ENCODE measurements around the gene OR14C36.
"Not testable (repeated sequence)": the region's sequence is repeated elsewhere in the genome, so short reads cannot be mapped to it uniquely, and the experiment has no call there.

The OR14C36 gene, protein sequence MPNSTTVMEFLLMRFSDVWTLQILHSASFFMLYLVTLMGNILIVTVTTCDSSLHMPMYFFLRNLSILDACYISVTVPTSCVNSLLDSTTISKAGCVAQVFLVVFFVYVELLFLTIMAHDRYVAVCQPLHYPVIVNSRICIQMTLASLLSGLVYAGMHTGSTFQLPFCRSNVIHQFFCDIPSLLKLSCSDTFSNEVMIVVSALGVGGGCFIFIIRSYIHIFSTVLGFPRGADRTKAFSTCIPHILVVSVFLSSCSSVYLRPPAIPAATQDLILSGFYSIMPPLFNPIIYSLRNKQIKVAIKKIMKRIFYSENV
- total RNA-seq, result 0 reads per million in 4 experiments

DNA sequence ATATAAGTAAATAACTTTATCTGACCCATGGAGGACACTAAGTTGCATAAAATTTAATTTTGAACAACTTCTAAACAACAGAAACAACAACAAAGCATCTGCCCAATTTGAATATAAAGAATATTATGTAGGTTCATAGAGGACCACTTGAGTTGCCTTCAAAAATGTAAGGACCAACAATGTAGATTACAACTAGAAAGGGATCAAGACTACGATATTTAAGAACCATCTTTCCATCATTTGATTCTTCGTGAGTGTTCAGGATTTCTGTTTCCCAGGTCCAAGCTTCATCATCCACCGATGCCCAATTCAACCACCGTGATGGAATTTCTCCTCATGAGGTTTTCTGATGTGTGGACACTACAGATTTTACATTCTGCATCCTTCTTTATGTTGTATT, at the start of gene OR14C36:
OR14C36 (plus strand) TSS at position 301 of the 400 bp plus-strand sequence; CDS start at position 301, 0 bp downstream.
- DNase-seq, result no peak

DNA sequence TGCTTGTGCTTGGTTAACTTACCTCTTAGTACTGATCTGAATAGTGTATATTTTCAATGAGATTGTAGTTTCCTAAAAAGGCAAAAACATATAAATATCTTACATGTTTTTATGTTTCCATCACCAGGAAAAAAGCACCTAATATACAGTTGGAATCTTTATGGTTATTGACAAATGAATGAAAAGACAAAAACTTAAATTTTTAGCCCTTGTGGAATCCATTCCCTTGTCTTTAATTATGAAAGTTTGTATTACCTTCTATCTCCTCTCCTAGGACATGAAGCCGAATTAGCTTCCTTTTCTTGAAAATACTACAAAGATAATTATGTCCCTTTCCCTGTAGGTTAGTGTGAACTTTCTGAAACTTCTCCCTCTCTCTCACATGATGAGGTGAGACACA, 45.3 kb upstream of the OR14C36 start, which contains the start of gene OR2T12:
OR2T12 (minus strand) TSS at position 101 of the 400 bp plus-strand sequence. CDS start 7,846 bp downstream, outside the sequence.
- no peak for DNase-seq

DNA sequence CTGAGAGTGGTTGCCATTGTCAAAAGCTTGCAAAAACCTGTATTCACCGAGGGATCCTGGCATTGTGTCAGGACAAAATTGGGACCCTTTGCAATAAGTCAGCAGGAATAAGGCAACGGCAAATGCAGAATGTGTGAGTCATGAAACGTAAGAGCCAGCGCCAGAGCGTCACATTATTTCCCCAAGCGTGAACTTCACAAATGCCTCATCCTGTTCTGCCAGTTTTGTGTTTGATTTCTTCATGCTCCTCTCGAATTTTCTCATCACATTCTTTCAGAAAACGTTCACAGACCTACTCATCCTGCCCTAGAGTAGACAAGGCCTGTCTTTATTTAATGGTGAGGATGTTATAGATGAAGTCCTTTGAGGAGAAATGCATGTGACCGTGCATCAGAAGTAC, 42.9 kb upstream of the OR14C36 start:
- not testable (repeated sequence) for DNase-seq

DNA sequence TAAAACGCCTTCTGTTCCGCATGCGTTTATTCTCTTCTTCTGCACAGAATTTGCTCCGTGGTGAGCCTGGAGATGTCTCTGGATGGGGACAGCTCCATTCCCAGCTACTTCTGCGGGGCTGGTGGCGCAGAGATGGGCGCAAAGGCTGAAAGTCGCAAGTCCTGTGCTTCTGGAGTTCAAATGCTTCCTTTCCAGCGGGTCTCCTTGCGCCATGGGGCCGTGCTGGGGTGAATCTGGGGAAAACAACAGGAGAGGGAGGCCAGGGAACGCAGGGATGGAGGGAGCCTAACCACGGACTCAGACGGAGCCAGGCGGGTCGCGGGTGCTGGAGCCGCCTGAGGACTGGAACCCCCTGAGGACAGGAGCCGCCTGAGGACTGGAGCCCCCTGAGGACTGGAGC, 42.5 kb upstream of the OR14C36 start:
- no peak for DNase-seq

DNA sequence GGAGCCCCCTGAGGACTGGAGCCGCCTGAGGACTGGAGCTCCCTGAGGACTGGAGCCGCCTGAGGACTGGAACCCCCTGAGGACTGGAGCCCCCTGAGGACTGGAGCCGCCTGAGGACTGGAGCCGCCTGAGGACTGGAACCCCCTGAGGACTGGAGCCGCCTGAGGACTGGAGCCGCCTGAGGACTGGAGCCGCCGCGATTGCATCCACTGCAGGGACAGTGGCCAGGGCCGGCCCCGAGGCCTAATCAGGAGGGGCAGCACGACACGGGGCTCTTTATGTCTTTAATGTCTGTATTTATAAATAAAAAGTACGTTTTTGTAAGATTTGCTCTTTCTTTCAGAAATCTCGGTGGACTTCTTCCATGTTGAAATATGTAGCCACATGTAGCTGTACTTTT, 41.8 kb upstream of the OR14C36 start:
- DNase-seq, result not testable (repeated sequence)

DNA sequence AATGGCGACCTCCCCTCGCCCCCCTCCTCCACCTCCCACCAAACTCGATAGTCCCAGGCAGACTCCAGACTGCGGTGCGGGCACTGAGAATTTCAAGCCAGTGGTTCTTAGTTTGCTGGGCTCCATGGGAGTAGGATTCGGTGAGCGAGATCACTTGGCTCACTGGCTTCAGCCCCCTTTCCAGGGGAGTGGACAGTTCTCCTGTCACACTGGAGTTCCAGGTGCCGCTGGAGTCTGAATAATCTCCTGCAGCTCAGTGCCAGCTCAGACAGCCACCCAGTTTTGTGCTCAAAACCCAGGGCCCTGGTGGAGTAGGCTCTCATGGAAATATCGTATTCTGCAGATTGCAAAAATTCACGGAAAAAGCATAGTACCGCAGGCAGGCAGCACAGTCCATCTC, 31.8 kb upstream of the OR14C36 start:
- DNase-seq, result no peak

DNA sequence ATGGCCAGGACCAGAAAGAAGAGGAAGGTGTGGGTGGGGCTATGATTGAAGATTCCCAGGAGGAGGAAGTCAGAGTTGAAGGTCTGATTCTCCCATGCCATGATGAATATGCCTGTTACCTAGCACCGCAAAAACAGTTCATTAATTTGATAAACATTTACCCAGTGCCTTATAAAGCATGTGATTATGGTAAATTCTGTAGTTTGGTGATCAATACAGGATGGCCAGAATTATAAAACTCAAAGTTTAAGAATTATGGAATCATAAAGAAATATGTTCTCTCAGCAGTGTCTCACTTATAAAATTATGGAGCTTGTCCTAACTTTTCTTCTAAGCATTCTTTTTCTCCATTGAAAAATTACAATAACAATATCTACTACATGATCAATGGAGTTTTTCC, 24.1 kb upstream of the OR14C36 start, which contains the start of gene OR2M7:
OR2M7 (minus strand) TSS at position 101 of the 400 bp plus-strand sequence; CDS start at position 101, 0 bp downstream.
- DNase-seq, result no peak

DNA sequence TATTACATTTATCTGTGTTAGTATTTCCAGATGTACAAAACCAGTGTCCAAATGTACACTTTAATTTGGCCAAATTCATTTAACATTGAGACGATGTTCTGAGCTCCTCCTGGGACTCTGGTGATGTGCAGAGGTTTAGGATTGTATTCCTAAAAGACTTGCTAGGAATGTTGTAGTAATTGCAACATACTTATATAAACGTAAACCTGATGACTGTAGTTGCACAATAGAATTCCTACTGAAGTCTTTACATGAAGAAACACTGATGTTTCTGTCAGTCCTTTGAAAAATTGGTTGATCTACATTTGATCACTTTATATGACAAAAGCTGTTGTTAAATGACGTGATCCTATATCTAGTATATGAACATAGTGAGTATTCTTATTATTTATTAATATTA, 5.1 kb upstream of the OR14C36 start:
- DNase-seq, result no peak

DNA sequence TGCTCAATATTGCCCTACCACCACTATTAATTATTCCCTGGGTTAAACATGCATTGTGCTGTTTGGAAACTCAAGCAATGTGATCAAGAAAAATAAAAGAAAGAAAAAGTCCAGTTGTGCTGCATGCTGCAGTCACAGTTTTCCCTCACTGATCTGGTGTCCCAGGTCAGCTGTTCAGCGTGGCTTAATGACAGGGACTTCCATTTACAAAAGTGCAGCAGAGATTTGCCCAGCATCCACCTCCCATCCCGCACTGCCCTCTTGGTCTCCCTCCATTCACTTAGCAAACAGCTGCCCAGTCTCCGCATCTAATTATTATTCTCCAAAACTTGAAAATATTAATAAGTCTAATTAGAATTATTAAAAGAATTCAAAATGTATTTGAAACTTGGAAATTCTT, 10.8 kb downstream of the OR14C36 start:
- DNase-seq, result no peak

DNA sequence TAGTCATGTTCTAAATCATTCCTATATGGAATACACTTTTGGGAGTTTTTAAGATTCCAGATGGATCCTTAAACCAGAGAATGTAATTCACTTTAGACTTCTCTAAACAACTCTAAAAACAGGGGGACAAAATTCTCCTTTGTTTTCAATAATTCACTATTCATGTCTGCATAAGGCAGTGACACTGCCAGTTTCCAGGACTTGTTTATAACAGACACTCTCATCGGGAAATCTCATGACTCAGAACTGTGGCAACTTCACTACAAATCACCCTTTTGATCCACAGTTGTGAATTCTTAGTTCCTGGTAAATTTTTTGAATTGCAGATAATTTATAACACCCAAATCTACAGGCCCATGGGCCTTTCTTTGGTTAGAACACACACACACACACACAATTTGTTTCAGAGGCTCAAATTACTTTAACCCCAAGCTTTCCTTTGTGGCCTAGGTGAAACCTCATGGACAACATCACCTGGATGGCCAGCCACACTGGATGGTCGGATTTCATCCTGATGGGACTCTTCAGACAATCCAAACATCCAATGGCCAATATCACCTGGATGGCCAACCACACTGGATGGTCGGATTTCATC, 12.6 kb downstream of the OR14C36 start, which contains the start of gene OR2T4:
OR2T4 (plus strand) TSS at position 545 of the 595 bp plus-strand sequence; CDS start at position 545, 0 bp downstream.
- no peak for DNase-seq

DNA sequence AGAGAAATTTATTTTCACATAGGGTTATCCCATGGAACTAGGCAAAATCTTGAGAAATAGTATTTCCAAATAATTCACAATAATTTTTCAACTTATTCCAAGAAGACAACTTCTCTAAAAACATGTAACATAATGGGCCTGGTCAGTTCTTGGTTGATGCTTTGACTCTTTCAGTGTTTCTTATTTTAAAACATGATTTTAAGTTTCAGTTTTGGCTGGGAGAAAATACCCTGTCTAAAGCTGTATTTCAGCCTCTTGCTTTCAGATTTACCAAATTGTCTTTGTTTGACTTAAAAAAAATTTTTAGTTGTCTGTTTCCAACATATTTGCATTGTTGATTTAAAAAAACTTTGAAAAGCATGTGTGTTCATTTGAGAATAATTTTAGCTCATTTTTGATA, 18.0 kb downstream of the OR14C36 start:
- DNase-seq, result no peak

DNA sequence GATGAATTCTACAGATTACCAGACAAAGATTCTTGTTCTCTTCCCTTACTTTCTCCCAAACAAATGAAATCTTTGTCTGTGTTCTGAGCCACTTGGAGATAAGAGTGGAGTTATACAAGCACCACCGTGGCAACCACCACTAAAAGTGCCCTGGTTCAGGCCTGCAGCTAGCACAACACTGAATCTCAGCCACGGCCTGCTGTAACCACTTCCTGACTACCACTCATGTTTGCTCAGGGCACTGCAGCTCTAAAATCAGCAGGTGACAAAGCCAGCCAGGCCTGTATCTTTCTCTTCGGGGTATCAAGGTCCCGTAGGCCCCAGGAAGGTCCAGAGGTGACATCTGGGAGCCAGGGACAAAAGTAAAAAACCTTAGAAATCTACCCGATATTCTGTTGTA, 23.8 kb downstream of the OR14C36 start:
- no peak for DNase-seq

DNA sequence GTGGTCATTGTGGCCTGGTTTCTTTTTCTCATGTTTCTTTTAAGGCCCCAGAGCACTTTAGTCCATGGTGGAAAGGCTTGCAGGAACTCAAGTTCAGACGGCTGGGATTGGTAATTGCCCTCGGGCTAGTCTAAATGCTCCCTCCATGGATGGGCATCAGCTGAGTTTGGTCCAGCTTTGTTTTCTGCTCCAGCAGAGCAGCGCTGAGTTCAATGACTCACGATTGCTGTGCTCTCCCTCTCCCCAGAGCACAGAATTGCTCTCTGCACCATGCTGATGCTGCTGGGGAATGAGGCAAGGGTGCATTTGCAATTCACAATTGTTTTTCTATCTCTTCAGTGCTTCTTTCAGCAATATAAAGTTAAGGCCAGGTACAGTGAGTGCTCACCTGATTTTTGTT, 25.2 kb downstream of the OR14C36 start:
- no peak for DNase-seq

DNA sequence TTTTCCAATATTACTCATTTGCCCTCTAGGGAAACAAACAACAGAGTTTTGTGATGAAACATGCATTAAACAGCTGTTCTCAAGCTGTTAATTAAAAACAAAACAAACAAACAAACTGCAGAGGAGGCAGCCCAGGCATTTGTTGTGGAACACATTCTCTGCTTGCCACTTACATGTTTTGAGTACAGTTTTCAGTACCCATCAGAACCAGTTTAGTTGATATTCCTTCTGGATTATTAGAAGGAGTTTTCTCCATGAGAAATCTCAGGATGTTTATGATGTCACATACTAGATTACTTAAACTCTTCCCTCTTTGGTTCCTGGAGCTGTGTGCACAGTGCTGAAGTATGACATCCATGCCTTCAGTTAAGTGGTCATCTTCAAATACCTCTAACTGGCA, 26.9 kb downstream of the OR14C36 start, which contains the start of gene OR2T6:
OR2T6 (plus strand) TSS at position 301 of the 400 bp plus-strand sequence. CDS start 11,863 bp downstream, outside the sequence.
- no peak for DNase-seq

DNA sequence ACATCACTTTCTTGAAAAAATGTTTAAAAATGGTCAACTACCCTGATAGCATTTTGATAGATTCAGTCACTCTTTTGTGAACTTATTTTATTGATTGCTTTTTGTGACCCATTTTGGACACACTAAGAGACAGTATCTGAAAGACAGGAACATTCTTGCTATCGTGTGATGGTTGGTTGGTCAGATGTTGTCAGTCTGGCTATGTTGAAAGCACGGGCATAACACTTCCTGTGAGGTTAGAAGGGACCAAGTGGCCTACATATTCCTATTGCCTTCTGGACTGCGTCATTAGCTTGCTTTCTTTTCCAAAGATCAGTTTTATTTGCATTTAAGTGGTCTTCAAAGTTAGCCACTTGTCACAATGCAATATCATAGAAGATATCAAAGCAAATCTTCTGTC, 28.3 kb downstream of the OR14C36 start:
- no peak for DNase-seq

DNA sequence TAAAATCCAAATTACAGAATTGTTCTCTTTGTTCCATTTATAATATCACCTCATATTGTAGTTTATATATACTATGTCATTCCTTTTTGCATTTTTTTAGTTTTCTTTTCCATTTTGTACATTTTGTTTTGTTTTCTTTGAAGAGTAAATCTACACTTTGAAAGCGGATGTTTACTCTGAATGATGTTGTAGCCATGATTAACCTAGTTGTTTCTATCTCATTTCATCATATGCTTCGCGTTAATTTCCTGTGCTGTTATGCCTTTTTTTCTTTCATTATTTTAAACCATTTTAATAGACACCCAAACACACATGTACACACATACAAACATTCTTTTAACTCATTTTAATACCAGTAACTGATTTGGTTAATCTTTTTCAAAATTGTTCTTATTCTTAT, 32.3 kb downstream of the OR14C36 start:
- no peak for DNase-seq

DNA sequence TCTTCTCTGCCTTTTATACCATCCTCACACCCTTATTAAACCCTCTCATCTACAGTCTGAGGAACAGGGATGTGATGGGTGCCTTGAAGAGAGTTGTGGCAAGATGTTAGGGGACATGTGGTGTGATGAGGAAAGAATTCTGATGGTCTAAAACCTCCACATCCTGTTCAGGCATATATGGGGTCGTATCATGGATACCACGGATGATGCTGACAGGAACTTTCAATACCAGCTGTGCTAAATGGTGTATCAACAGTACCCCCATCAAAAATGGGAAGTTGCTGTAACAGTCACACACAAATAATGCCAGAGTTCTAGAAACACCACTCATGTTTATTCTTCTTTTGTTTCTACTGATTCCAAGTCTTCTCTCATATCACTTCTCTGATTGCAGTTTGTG, 39.9 kb downstream of the OR14C36 start:
- no peak for DNase-seq

DNA sequence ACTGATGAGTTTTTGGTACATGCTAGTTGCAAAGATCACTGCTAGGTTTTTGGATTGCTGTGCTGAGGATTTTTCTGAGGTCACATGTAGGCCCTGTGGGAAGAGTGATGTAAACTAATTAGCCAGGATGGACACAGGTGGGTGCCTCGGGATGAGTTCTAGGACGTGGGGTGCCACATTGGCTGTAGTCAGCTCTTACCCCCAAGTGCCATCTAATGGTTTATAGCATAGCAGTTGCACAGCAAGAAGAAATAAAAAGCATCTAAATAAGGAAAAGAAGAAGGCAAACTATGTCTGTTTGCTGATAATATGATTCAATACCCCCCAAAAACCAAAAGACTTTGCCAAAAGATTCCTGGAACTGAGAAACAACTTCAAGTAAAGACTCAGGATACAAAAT, 44.5 kb downstream of the OR14C36 start:
- DNase-seq, result no peak
